ENCODE data around the gene DNAH10.

DNAH10 gene

GRCh38 chr12:123794027-123794426 lies 31.9 kb downstream of the DNAH10 start:
- DNase-seq: no peak

GRCh38 chr12:123798518-123798917 lies 36.4 kb downstream of the DNAH10 start:
- no peak for DNase-seq

- no peak for DNase-seq
These were observed 37.1 kb downstream of the DNAH10 start for GRCh38 chr12:123799227-123799626.

- no peak for DNase-seq
These were observed 39.6 kb downstream of the DNAH10 start for GRCh38 chr12:123801573-123802178.

- DNase-seq: no peak
These were observed 43.1 kb downstream of the DNAH10 start for GRCh38 chr12:123805173-123805572.

- DNase-seq: no peak
These were observed 44.9 kb downstream of the DNAH10 start for GRCh38 chr12:123807002-123807401.

- DNase-seq: no peak
These were observed 45.6 kb downstream of the DNAH10 start for GRCh38 chr12:123807670-123808069.

- no peak for DNase-seq
These were observed 46.1 kb downstream of the DNAH10 start for GRCh38 chr12:123808167-123808566.

- DNase-seq: no peak
These were observed 51.2 kb downstream of the DNAH10 start for GRCh38 chr12:123813349-123813748.

GRCh38 chr12:123815968-123816367 lies 53.9 kb downstream of the DNAH10 start:
- DNase-seq: no peak

- no peak for DNase-seq
These were observed 54.9 kb downstream of the DNAH10 start for GRCh38 chr12:123816896-123817537.

- no peak for DNase-seq
These were observed 60.7 kb downstream of the DNAH10 start for GRCh38 chr12:123822804-123823203.

- no peak for DNase-seq
These were observed 66.0 kb downstream of the DNAH10 start for GRCh38 chr12:123828120-123828519.

- DNase-seq: no peak
These were observed 66.9 kb downstream of the DNAH10 start for GRCh38 chr12:123828854-123829547.

GRCh38 chr12:123829561-123829960 lies 67.5 kb downstream of the DNAH10 start:
- DNase-seq: no peak

GRCh38 chr12:123830675-123831074 lies 68.6 kb downstream of the DNAH10 start:
- no peak for DNase-seq

GRCh38 chr12:123832052-123832451 lies 70.0 kb downstream of the DNAH10 start:
- no peak for DNase-seq

- DNase-seq: no peak
These were observed 71.7 kb downstream of the DNAH10 start for GRCh38 chr12:123833830-123834229.

GRCh38 chr12:123834845-123835244 lies 72.7 kb downstream of the DNAH10 start:
- DNase-seq: no peak

- no peak for DNase-seq
These were observed 74.2 kb downstream of the DNAH10 start for GRCh38 chr12:123836292-123836691.

GRCh38 chr12:123839826-123840225 lies 77.7 kb downstream of the DNAH10 start:
- DNase-seq: no peak

- DNase-seq: no peak
These were observed 78.8 kb downstream of the DNAH10 start for GRCh38 chr12:123840765-123841425.

- DNase-seq: no peak
These were observed 82.0 kb downstream of the DNAH10 start for GRCh38 chr12:123843912-123844748.
